ENCODE data around the gene NDUFAF5. TPM values are rescaled to one million over a fixed set of nuclear protein-coding genes. Genes with fewer than 3 reads are reported as not detected.

The NDUFAF5 gene
- total and polyA plus RNA-seq, 2 donors from 2014 or later: 26.4 to 52.1 TPM

GRCh38 chr20:13744352-13744751 is 40.5 kb upstream of the NDUFAF5 start:
- Histone ChIP-seq H3K36me3 (ENCODE audit: control insufficient read depth in 2 of 3, insufficient read depth in 3 of 3, low read length in 3 of 3) (peaks cover 0 to 2% (median 0%) of the 10 kb centered on the region in 3 donors), H3K4me1 (ENCODE audit: control insufficient read depth in 2 of 3, insufficient read depth in 2 of 3, low read depth in 1 of 3, low read length in 3 of 3) (no peaks in the 10 kb centered on the region), H3K27me3 (ENCODE audit: control insufficient read depth, insufficient read depth, low read length) (no peaks in the 10 kb centered on the region), H3K27ac (ENCODE audit: low read depth in 2 of 2, low read length in 2 of 2) (no peak overlapping the region), H3K4me3 (ENCODE audit: low read length in 3 of 3) (no peak overlapping the region), H3K9me3 (ENCODE audit: control insufficient read depth in 2 of 3, insufficient read depth in 1 of 3, low read length in 3 of 3) (peaks cover 0 to 9% (median 0%) of the 10 kb centered on the region in 3 donors), H3K9ac (ENCODE audit: low read length in 3 of 3) (no peak overlapping the region)
- FAIRE-seq (no peak), DNase-seq (no peak)
- TF ChIP-seq CTCF (IDR thresholded peaks at IDR 0.05; ENCODE audit: borderline replicate concordance, extremely low read depth, insufficient read depth): no peak
- intact Hi-C loops (cut with DNase I): no loop called here

- intact Hi-C loops (cut with DNase I): no loop called here
- no peak for TF ChIP-seq CTCF (IDR thresholded peaks at IDR 0.05; ENCODE audit: borderline replicate concordance, extremely low read depth, insufficient read depth)
- FAIRE-seq (no peak), DNase-seq (no peak)
- Histone ChIP-seq H3K36me3 (ENCODE audit: control insufficient read depth in 2 of 3, insufficient read depth in 3 of 3, low read length in 3 of 3) (peaks cover under 1 to 5% (median 2%) of the 10 kb centered on the region in 3 donors), H3K9me3 (ENCODE audit: control insufficient read depth in 2 of 3, insufficient read depth in 1 of 3, low read length in 3 of 3) (no peaks in the 10 kb centered on the region), H3K27ac (ENCODE audit: low read depth in 2 of 2, low read length in 2 of 2) (no peak overlapping the region), H3K9ac (ENCODE audit: low read length in 3 of 3) (no peak overlapping the region), H3K27me3 (ENCODE audit: control insufficient read depth, insufficient read depth, low read length) (no peaks in the 10 kb centered on the region), H3K4me3 (ENCODE audit: low read length in 3 of 3) (no peak overlapping the region), H3K4me1 (ENCODE audit: control insufficient read depth in 2 of 3, insufficient read depth in 2 of 3, low read depth in 1 of 3, low read length in 3 of 3) (no peaks in the 10 kb centered on the region)
Measured at GRCh38 chr20:13745784-13746183, 39.0 kb upstream of the NDUFAF5 start.

GRCh38 chr20:13749811-13750210 is 35.0 kb upstream of the NDUFAF5 start:
- no peak for FAIRE-seq
- intact Hi-C loops (cut with DNase I): no loop called here
- Histone ChIP-seq H3K9ac (ENCODE audit: low read length in 3 of 3) (no peak overlapping the region), H3K27me3 (ENCODE audit: control insufficient read depth, insufficient read depth, low read length) (no peaks in the 10 kb centered on the region), H3K36me3 (ENCODE audit: control insufficient read depth in 2 of 3, insufficient read depth in 3 of 3, low read length in 3 of 3) (peaks cover 2 to 9% (median 3%) of the 10 kb centered on the region in 3 donors), H3K9me3 (ENCODE audit: control insufficient read depth in 2 of 3, insufficient read depth in 1 of 3, low read length in 3 of 3) (no peaks in the 10 kb centered on the region), H3K4me3 (ENCODE audit: low read length in 3 of 3) (no peak overlapping the region), H3K27ac (ENCODE audit: low read depth in 2 of 2, low read length in 2 of 2) (no peak overlapping the region), H3K4me1 (ENCODE audit: control insufficient read depth in 2 of 3, insufficient read depth in 2 of 3, low read depth in 1 of 3, low read length in 3 of 3) (no peaks in the 10 kb centered on the region)
- DNase-seq: no peak
- TF ChIP-seq CTCF (IDR thresholded peaks at IDR 0.05; ENCODE audit: borderline replicate concordance, extremely low read depth, insufficient read depth): no peak

GRCh38 chr20:13753436-13754036 is 31.3 kb upstream of the NDUFAF5 start:
- intact Hi-C loops (cut with DNase I): no loop called here
- H3K9me3 ChIP-seq (ENCODE audit: control insufficient read depth in 2 of 3, insufficient read depth in 1 of 3, low read length in 3 of 3): no peaks in the 10 kb centered on the region

More at GRCh38 chr20:13753436-13754036, 31.3 kb upstream of the NDUFAF5 start:
- Histone ChIP-seq H3K27ac (ENCODE audit: low read depth in 2 of 2, low read length in 2 of 2) (no peak overlapping the region), H3K9ac (ENCODE audit: low read length in 3 of 3) (no peak overlapping the region), H3K4me1 (ENCODE audit: control insufficient read depth in 2 of 3, insufficient read depth in 2 of 3, low read depth in 1 of 3, low read length in 3 of 3) (no peaks in the 10 kb centered on the region), H3K4me3 (ENCODE audit: low read length in 3 of 3) (no peak overlapping the region), H3K27me3 (ENCODE audit: control insufficient read depth, insufficient read depth, low read length) (no peaks in the 10 kb centered on the region), H3K36me3 (ENCODE audit: control insufficient read depth in 2 of 3, insufficient read depth in 3 of 3, low read length in 3 of 3) (peaks cover 2 to 9% (median 3%) of the 10 kb centered on the region in 3 donors)
- DNase-seq (no peak), FAIRE-seq (no peak)
- no peak for TF ChIP-seq CTCF (IDR thresholded peaks at IDR 0.05; ENCODE audit: borderline replicate concordance, extremely low read depth, insufficient read depth)

Measured in kidney (tissue), 14 donors.